Measurements from ENCODE around the gene ASTE1. TPM values are rescaled to one million over a fixed set of nuclear protein-coding genes. Genes with fewer than 3 reads are reported as not detected.

Gene ASTE1
- total RNA-seq: 10.8 and 16.4 TPM in 2 replicates

GRCh38 chr3:131026321-131027151 is at the start of gene ASTE1, which contains the start of gene NEK11:
Gene ASTE1, minus strand, starts transcription at chr3:131026825. Its CDS starts 1,519 bp downstream, at chr3:131025306.
Gene NEK11, plus strand, starts transcription at chr3:131026877. Its CDS starts 2,832 bp downstream, at chr3:131029709.
- intact Hi-C loops (cut with micrococcal nuclease): loop anchor here (1.0 to 5.0 kb wide), 14 partner anchors 16 to 1696 kb away; partner anchors contain the start of genes DNAJC13, MRPL3, NPHP3 and NUDT16

- intact Hi-C loops (cut with micrococcal nuclease): no loop called here
Measured at GRCh38 chr3:131075632-131076328, 49.2 kb upstream of the ASTE1 start.

- intact Hi-C loops (cut with micrococcal nuclease): no loop called here
Measured at GRCh38 chr3:131072845-131073244, 46.2 kb upstream of the ASTE1 start.

GRCh38 chr3:131072099-131072559 is 45.5 kb upstream of the ASTE1 start:
- intact Hi-C loops (cut with micrococcal nuclease): no loop called here

GRCh38 chr3:131067983-131068382 is 41.4 kb upstream of the ASTE1 start:
- intact Hi-C loops (cut with micrococcal nuclease): no loop called here

- intact Hi-C loops (cut with micrococcal nuclease): no loop called here
Measured at GRCh38 chr3:131053043-131053859, 26.6 kb upstream of the ASTE1 start.

GRCh38 chr3:131050001-131050400 is 23.4 kb upstream of the ASTE1 start:
- intact Hi-C loops (cut with micrococcal nuclease): no loop called here

GRCh38 chr3:131048030-131048429 is 21.4 kb upstream of the ASTE1 start:
- intact Hi-C loops (cut with micrococcal nuclease): loop anchor here (5.0 kb wide), 1 partner anchor 1134 kb away; no protein-coding TSS in a partner anchor

GRCh38 chr3:131047582-131047981 is 21.0 kb upstream of the ASTE1 start:
- intact Hi-C loops (cut with micrococcal nuclease): loop anchor here (5.0 kb wide), 1 partner anchor 1135 kb away; no protein-coding TSS in a partner anchor

- intact Hi-C loops (cut with micrococcal nuclease): loop anchor here (1.0 kb wide), 2 partner anchors 9 to 16 kb away; partner anchors contain the start of genes ASTE1 and NEK11
Measured at GRCh38 chr3:131042271-131042985, 15.8 kb upstream of the ASTE1 start.

- intact Hi-C loops (cut with micrococcal nuclease): loop anchor here (10.0 kb wide), 1 partner anchor 136 kb away; no protein-coding TSS in a partner anchor
Measured at GRCh38 chr3:131038326-131038725, 11.7 kb upstream of the ASTE1 start.

GRCh38 chr3:131036986-131037385 is 10.4 kb upstream of the ASTE1 start:
- intact Hi-C loops (cut with micrococcal nuclease): loop anchor here (10.0 kb wide), 1 partner anchor 138 kb away; no protein-coding TSS in a partner anchor

- intact Hi-C loops (cut with micrococcal nuclease): loop anchor here (10.0 kb wide), 1 partner anchor 138 kb away; no protein-coding TSS in a partner anchor
Measured at GRCh38 chr3:131036200-131036816, 9.7 kb upstream of the ASTE1 start.

- intact Hi-C loops (cut with micrococcal nuclease): loop anchor here (1.0 to 10.0 kb wide), 6 partner anchors 9 to 1310 kb away; no protein-coding TSS in a partner anchor
Measured at GRCh38 chr3:131033480-131034080, 7.0 kb upstream of the ASTE1 start.

- intact Hi-C loops (cut with micrococcal nuclease): loop anchor here (10.0 kb wide), 1 partner anchor 143 kb away; no protein-coding TSS in a partner anchor
Measured at GRCh38 chr3:131031660-131032059, 5.0 kb upstream of the ASTE1 start.

GRCh38 chr3:131028844-131029243 is 2.2 kb upstream of the ASTE1 start:
- intact Hi-C loops (cut with micrococcal nuclease): loop anchor here (5.0 kb wide), 3 partner anchors 852 to 1633 kb away; partner anchors contain the start of gene UBA5

- intact Hi-C loops (cut with micrococcal nuclease): loop anchor here (5.0 kb wide), 3 partner anchors 848 to 1637 kb away; partner anchors contain the start of gene UBA5
Measured at GRCh38 chr3:131025539-131025938, 1.1 kb downstream of the ASTE1 start.

- intact Hi-C loops (cut with micrococcal nuclease): no loop called here
Measured at GRCh38 chr3:131020122-131020693, 6.4 kb downstream of the ASTE1 start.

- intact Hi-C loops (cut with micrococcal nuclease): no loop called here
Measured at GRCh38 chr3:131018970-131019369, 7.7 kb downstream of the ASTE1 start.
